Heart right ventricle (tissue), 16 donors: Measurements from ENCODE around the gene FAM210B. TPM values are rescaled to one million over a fixed set of nuclear protein-coding genes. Genes with fewer than 3 reads are reported as not detected.

ENCODE experiments used
- ATAC-seq, 8 donors: fragments of 200-7000 bp; cut with Tn5 transposase; one replicate each; pipeline ENCODE4 v1.9.1; 2020; ENCODE audit warnings: mild to moderate bottlenecking in 8 of 8, moderate library complexity in 8 of 8, moderate number of reproducible peaks in 1 of 8
- DNase-seq, 2 donors: peaks; one replicate each; pipeline ENCODE4 v3.0.0-alpha.2; 2020
- H3K27ac ChIP-seq, 10 donors: fragments of 200-600 bp; sonication (generic) in 2 of 10; one replicate each; pipeline versions ENCODE4 v1.5.0 to v1.8.0; 2020 to 2022; ENCODE audit warnings: mild to moderate bottlenecking in 3 of 10
- H3K27me3 ChIP-seq, 7 donors: fragments of 200-600 bp; one replicate each; pipeline ENCODE4 v1.8.0; 2021 to 2022; ENCODE audit warnings: mild to moderate bottlenecking in 2 of 7
- H3K36me3 ChIP-seq, 9 donors: fragments of 200-600 bp; sonication (generic) in 1 of 9; one replicate each; pipeline versions ENCODE4 v1.5.0 to v1.8.0; 2020 to 2022; ENCODE audit warnings: mild to moderate bottlenecking in 2 of 9
- H3K4me1 ChIP-seq, 9 donors: fragments of 200-600 bp; sonication (generic) in 1 of 9; one replicate each; pipeline versions ENCODE4 v1.5.0 to v1.8.0; 2020 to 2022; ENCODE audit warnings: mild to moderate bottlenecking in 4 of 9
- H3K4me3 ChIP-seq, 10 donors: fragments of 200-600 bp; sonication (generic) in 2 of 10; one replicate each; pipeline versions ENCODE4 v1.5.0 to v1.8.0; 2020 to 2022; ENCODE audit warnings: mild to moderate bottlenecking in 7 of 10, moderate library complexity in 2 of 10
- H3K9me3 ChIP-seq, 11 donors: fragments of 200-600 bp in 10 of 11; sonication (generic) in 2 of 11; one replicate each; pipeline versions ENCODE4 v1.5.0 to v1.8.0; 2013 to 2022; ENCODE audit warnings: mild to moderate bottlenecking in 2 of 11, control low read depth in 1 of 11, moderate library complexity in 1 of 11
- WGBS, 2 donors: extraction: QIAGEN DNeasy Blood & Tissue Kit; methylation state at CpG; one replicate each; pipeline ENCODE4 v1.1.7; 2013; ENCODE audit warnings: inconsistent platforms in 1 of 2; 5-methylcytosine and 5-hydroxymethylcytosine counted together
- intact Hi-C, 10 donors: fragments of 100-400 bp; cut with DNase I; formaldehyde crosslinking; loops; one replicate each; pipeline versions ENCODE4 v1.11.1 to v1.14.2; 2022
- polyA plus RNA-seq, 2 donors: library from polyadenylated mRNA; stranded (reverse); fragments of 200-250 nt; gene quantifications; one replicate each; pipeline ENCODE4 v1.2.3, GENCODE V29; 2013
- total RNA-seq, 10 donors: library from RNA; stranded (reverse); fragmentation: NEBNext Ultra II Directional in 3 of 10; extraction: Animal tissue kit (Norgen Biotek cat#: 25700) in 3 of 10; gene quantifications; one replicate each; pipeline versions ENCODE4 v1.2.1 to v1.2.4, GENCODE V29; 2021 to 2023
- TF ChIP-seq, protein P1 (sequence below), 9 donors: fragments of 200-600 bp; sonication (generic) in 2 of 9; IDR thresholded peaks; one replicate each; pipeline versions ENCODE4 v1.5.0 to v1.8.0; 2021 to 2022; ENCODE audit warnings: antibody characterized with exemption in 9 of 9, mild to moderate bottlenecking in 5 of 9, moderate library complexity in 1 of 9
- donor health status: Arrhythmogenic right ventricular cardiomyopathy.
- donor health status: ischemic (EF 13 %, LVEDD 7.1; RV severe dilation, severe dysfunction).
- donor health status: healthy with polysubstance abuse.
- donor health status: DM: no; HTN: yes; CAD: no.
- donor health status: DM: no; HTN: no; CAD: no.
- donor health status: ischemic (EF 25% LVEDD 6.9; RV normal size, moderate dysfunction).
- donor health status: ischemic (EF 25% LVEDD 5.7; RV mildly dilated, moderate dysfunction).
- donor health status: healthy.
- donor health status: DM: yes; HTN: yes; CAD: no.
- donor health status: Ischemic cardiomyopathy.
- donor health status: ischemic (EF 35%, LVEDD 5.7; RV mildly dilated, moderate dysfunction).
- donor health status: nonischemic (EF 11% LVEDD 7.7; RV severe dilation, severe dysfunction).
- donor health status: DM: yes; HTN: yes; CAD: no.
- donor health status: PGD.
- donor health status: ischemic (EF 29% LVEDD 5.4; RV normal size, mild dysfunction).
- donor health status: nonischemic (EF 23%, LVEDD 6.1; RV moderate dilation, normal function).

FAM210B gene
- total and polyA plus RNA-seq, 12 donors: 27.1 to 85.2 (median 56.3) TPM

- TF ChIP-seq, protein P1, sequence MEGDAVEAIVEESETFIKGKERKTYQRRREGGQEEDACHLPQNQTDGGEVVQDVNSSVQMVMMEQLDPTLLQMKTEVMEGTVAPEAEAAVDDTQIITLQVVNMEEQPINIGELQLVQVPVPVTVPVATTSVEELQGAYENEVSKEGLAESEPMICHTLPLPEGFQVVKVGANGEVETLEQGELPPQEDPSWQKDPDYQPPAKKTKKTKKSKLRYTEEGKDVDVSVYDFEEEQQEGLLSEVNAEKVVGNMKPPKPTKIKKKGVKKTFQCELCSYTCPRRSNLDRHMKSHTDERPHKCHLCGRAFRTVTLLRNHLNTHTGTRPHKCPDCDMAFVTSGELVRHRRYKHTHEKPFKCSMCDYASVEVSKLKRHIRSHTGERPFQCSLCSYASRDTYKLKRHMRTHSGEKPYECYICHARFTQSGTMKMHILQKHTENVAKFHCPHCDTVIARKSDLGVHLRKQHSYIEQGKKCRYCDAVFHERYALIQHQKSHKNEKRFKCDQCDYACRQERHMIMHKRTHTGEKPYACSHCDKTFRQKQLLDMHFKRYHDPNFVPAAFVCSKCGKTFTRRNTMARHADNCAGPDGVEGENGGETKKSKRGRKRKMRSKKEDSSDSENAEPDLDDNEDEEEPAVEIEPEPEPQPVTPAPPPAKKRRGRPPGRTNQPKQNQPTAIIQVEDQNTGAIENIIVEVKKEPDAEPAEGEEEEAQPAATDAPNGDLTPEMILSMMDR (IDR thresholded peaks at IDR 0.05): no peak
- Histone ChIP-seq H3K27ac (peak overlapping the region in 4 of 10 donors; percentile 33 to 88 (median 85)), H3K36me3 (no peaks in the 10 kb centered on the region), H3K27me3 (no peaks in the 10 kb centered on the region), H3K9me3 (no peaks in the 10 kb centered on the region), H3K4me3 (no peak overlapping the region), H3K4me1 (peaks cover 0 to 79% (median 16%) of the 10 kb centered on the region in 9 donors)
- 89 to 91% methylated on average over 7 of the region's 7 CpGs for WGBS, 2 donors
- intact Hi-C loops: loop anchor here in 1 of 10 donors (10.0 kb wide), 1 partner anchor 47 kb away; the partner anchor contains the start of gene RTF2
- DNase-seq (no peak), ATAC-seq (no peak)
These were observed 58.6 kb downstream of the FAM210B start for GRCh38 chr20:56417402-56417801.

DNA sequence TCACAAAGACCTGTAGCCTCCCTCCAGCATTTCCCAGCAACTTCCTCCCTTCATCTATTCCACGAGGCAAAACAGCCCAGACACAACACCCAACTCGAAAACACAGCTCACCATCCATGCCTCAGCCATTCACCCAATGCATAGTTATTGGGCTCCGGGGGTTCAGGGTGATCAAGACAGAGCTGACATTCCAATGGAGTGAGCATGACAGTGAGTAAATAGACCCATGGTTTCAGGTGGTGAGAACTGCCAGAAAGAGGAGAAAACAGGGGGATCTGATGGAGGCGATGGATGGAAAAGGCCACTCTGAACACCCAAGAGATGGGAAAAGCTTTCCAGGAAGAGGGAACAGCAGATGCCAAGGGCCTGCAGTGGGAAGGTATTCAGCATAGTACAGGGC, 59.1 kb downstream of the FAM210B start:
- WGBS, 2 donors: 83 to 90% methylated on average over 4 of the region's 4 CpGs
- intact Hi-C loops: loop anchor here in 1 of 10 donors (10.0 kb wide), 1 partner anchor 47 kb away; the partner anchor contains the start of gene RTF2
- Histone ChIP-seq H3K36me3 (no peaks in the 10 kb centered on the region), H3K9me3 (no peaks in the 10 kb centered on the region), H3K4me1 (peaks cover 0 to 79% (median 16%) of the 10 kb centered on the region in 9 donors), H3K4me3 (no peak overlapping the region), H3K27me3 (no peaks in the 10 kb centered on the region), H3K27ac (peak overlapping the region; percentile 21 to 88 (median 79))
- ATAC-seq (no peak), DNase-seq (no peak)
- TF ChIP-seq, protein P1 (IDR thresholded peaks at IDR 0.05): no peak

Other genes starting within 250 kb of the FAM210B start
- not detected for gene MC3R, start 110.2 kb upstream of the FAM210B start, total RNA-seq
- not detected for gene MC3R, start 110.2 kb upstream of the FAM210B start, polyA plus RNA-seq
- 10 to 100 TPM in 1 of 10 donors, 1 to 10 TPM in 9; 3.9 to 12.2 (median 7.5) TPM for gene AURKA, start 33.2 kb downstream of the FAM210B start, total RNA-seq
- 10 to 100 TPM in 1 of 2 donors, 1 to 10 TPM in 1; 2.4 to 11.0 TPM for gene AURKA, start 33.2 kb downstream of the FAM210B start, polyA plus RNA-seq
- 10 to 100 TPM; 16.3 to 23.7 (median 21.6) TPM for gene CSTF1, start 33.7 kb downstream of the FAM210B start, total RNA-seq
- gene CSTF1, start 33.7 kb downstream of the FAM210B start, polyA plus RNA-seq: 10 to 100 TPM in 1 of 2 donors, 1 to 10 TPM in 1; 3.7 to 11.3 TPM
- gene CASS4, start 53.3 kb downstream of the FAM210B start, total RNA-seq: 1 to 10 TPM in 1 of 10 donors, under 1 TPM in 9; 0.22 to 2.8 (median 0.77) TPM
- gene CASS4, start 53.3 kb downstream of the FAM210B start, polyA plus RNA-seq: under 1 TPM; 0.35 to 0.37 TPM
- 10 to 100 TPM; 83.1 to 95.5 (median 88.6) TPM for gene RTF2, start 109.7 kb downstream of the FAM210B start, total RNA-seq
- 100 to 1,000 TPM in 1 of 2 donors, 10 to 100 TPM in 1; 29.1 to 113 TPM for gene RTF2, start 109.7 kb downstream of the FAM210B start, polyA plus RNA-seq
- not detected for gene FAM209A, start 165.8 kb downstream of the FAM210B start, total RNA-seq
- gene FAM209A, start 165.8 kb downstream of the FAM210B start, polyA plus RNA-seq: under 1 TPM in 1 of 2 donors, not detected in 1; 0.04 TPM
- under 1 TPM in 1 of 10 donors, not detected in 9; 0.34 TPM for gene FAM209B, start 174.3 kb downstream of the FAM210B start, total RNA-seq
- gene FAM209B, start 174.3 kb downstream of the FAM210B start, polyA plus RNA-seq: 1 to 10 TPM in 1 of 2 donors, under 1 TPM in 1; 0.62 to 1.1 TPM